ENCODE measurements around the gene CIC. TPM values are rescaled to one million over a fixed set of nuclear protein-coding genes. Genes with fewer than 3 reads are reported as not detected.

The CIC gene
- total and polyA plus RNA-seq, 2 of the 13 experiments (the other 11 are each of a cell fraction or from before 2014, with no cell fraction given): 5.9 to 8.0 TPM

- TF ChIP-seq ZNF597 (CRISPR knock-in tag; IDR thresholded peaks at IDR 0.05) (no peak), SIX1 (CRISPR knock-in tag; IDR thresholded peaks at IDR 0.05; ENCODE audit: borderline replicate concordance) (no peak), EP300 (IDR thresholded peaks at IDR 0.05; ENCODE audit: low read depth in 2 of 2, low read length in 2 of 2) (no peak), EP300 (CRISPR knock-in tag; IDR thresholded peaks at IDR 0.05; ENCODE audit: borderline replicate concordance) (no peak), ZNF496 (CRISPR knock-in tag; IDR thresholded peaks at IDR 0.05; ENCODE audit: insufficient replicate concordance) (no peak), RBM39 (IDR thresholded peaks at IDR 0.05; ENCODE audit: low read depth, low read length, poor library complexity, severe bottlenecking) (no peak), NR2F2 (IDR thresholded peaks at IDR 0.05; ENCODE audit: borderline replicate concordance, low read depth) (no peak), ZNF121 (CRISPR knock-in tag; IDR thresholded peaks at IDR 0.05) (no peak), DZIP1 (CRISPR knock-in tag; IDR thresholded peaks at IDR 0.05) (no peak), DR1 (CRISPR knock-in tag; IDR thresholded peaks at IDR 0.05) (no peak), NR2F1 (CRISPR knock-in tag; IDR thresholded peaks at IDR 0.05) (0 out of 4 replicates have a peak, but pooled peaks of 1 of the 2 experiments have one; percentile 23), NAIF1 (CRISPR knock-in tag; IDR thresholded peaks at IDR 0.05; ENCODE audit: borderline replicate concordance) (no peak), GATA4 (IDR thresholded peaks at IDR 0.05; ENCODE audit: borderline replicate concordance, low read depth) (no peak), ZNF343 (CRISPR knock-in tag; IDR thresholded peaks at IDR 0.05) (no peak), CHCHD3 (CRISPR knock-in tag; IDR thresholded peaks at IDR 0.05) (no peak), NFE2 (CRISPR knock-in tag; IDR thresholded peaks at IDR 0.05) (no peak), GPBP1L1 (CRISPR knock-in tag; IDR thresholded peaks at IDR 0.05) (no peak), GATAD2A (CRISPR knock-in tag; IDR thresholded peaks at IDR 0.05) (no peak), HIC2 (CRISPR knock-in tag; IDR thresholded peaks at IDR 0.05; ENCODE audit: low read depth) (no peak), NCOA2 (CRISPR knock-in tag; IDR thresholded peaks at IDR 0.05) (0 out of 2 replicates have a peak, but pooled peaks have one; percentile 20)
Observed at GRCh38 chr19:42316223-42317211, 47.5 kb downstream of the CIC start (continued).
